ENCODE measurements around the gene CPNE2.
A peak's percentile ranks its signal among the peaks of the same experiment; 100 is the strongest.
"Not testable (repeated sequence)": the region's sequence is repeated elsewhere in the genome, so short reads cannot be mapped to it uniquely, and the experiment has no call there.

CPNE2 gene

DNA sequence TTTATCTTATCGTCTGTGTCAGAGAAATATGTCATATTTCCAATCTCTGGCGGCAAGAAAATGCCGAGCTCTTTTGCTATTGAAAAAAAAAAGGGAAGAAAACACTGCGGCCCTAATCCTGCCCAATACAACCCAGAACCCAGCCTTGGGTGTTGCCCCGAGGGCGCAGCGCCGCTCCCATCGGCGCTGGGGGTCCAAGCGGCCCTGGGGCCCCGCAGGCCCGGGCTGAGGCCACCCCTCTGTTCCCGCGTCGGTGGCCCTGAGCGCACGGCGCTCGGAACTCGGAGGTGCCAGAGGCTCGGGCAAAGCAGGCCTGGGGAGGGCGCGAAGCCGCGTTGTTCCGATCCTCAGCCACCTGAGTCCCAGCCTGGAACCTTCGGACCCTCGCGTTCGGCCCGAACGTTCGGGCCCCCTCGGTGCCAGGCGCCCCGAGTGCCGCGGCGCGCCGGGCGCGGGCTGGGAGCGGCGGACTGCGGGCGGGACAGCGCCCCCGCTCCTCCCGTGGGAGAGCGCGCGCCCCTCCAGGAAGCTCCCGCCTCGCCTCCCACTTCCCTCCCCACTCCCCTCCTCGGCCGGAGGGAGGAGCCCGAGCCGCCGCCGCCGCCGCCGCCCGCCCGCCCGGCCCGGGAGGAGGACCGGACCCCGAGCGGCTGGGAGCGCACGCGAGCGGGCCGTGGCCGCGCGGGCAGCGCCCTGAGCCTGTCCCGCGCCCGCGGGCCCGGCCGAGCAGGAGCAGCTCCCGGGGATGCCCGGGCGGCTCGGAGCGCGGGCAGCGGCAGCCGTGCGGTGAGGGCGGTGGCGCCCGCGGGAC is at the start of gene CPNE2:
Gene CPNE2 (plus strand): TSS at position 609 of the 811 bp plus-strand sequence. CDS start 18,160 bp downstream, outside the sequence.
- peak; percentile 80 for DNase-seq

DNA sequence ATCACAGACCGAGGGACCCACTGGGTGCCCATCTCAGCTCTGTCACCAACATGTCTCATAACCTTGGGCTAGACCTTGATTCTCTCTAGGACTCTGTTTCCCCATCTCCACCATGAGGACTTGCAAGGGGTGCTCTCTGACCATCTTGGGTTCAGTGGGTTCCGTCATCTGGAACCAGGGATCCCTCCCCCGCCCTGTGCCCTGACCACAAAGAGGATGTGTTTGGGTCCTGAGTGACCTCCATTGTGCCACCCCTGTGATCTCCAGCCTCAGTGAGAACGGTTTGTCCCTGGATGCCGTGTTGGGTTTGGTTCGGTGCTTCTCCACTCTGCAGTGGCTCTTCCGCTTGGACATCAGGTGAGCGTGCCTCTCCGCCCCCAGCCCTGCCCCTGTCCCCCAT is 49.1 kb upstream of the CPNE2 start:
- no peak for DNase-seq

DNA sequence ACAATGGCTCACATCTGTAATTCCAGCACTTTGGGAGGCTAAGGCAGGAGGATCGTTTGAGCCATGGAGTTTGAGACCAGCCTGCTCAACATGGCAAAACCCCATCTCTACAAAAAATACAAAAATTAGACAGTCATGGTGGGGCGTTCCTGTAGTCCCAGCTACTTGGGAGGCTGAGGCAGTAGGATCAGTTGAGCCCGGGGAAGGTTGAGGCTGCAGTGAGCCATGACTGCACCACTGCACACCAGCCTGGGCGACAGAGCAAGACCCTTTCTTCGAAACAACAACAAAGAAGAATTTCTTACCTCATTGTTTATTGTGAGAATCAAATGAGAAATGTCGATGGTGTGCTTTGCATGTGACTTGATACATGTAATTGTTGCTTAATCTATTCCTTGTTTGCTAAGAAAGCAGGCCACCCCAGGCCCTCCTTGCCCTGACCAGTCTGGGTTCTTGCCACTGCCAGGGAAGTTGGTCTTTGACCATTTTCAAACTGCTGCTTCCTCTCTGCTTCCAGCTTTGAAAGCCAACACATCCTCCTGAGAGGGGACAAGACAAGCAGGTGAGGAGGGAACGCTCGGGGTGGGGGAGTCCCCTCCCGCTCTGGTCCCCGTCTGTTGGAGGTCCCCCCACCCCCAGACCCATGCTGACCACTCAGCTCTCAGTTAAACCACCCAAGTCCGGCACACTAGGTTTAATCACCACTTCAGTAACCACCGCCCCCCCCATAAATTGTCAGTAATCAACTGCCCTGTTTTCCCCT is 47.3 kb upstream of the CPNE2 start:
- no peak for DNase-seq

DNA sequence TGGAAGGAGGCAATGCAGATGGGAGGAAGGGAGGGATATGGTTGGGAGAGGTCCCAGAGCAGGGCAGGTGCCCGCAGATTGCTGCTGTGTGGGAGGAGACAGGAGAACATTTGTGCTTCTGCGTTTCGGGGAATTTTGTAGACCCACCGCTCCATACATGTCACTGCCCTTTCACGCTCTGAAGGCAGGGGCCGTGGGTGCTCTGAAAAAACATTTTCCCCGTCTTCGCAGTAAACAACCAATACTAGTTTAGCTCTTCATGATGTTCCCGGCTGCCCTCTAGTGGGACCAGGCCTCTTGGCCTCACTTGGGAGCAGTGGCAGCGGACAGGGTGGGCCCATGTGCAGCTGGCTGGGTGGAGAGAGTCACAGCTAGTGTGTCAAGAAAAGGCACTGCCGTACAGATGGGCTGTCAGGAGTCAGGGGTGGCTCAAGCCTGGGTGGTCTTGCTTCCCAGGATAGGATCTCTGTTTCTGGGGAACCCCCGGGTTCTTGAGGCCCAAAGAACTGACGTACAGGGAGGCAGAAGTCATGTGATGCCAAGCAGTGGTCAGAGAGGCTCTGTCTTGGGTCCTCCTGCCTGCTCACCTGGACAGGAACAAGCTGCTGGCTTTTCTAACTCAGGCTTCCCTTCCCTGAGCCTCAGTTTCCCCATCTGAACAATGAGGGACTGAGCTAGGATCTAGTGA is 46.5 kb upstream of the CPNE2 start:
- DNase-seq = peak; percentile 13

DNA sequence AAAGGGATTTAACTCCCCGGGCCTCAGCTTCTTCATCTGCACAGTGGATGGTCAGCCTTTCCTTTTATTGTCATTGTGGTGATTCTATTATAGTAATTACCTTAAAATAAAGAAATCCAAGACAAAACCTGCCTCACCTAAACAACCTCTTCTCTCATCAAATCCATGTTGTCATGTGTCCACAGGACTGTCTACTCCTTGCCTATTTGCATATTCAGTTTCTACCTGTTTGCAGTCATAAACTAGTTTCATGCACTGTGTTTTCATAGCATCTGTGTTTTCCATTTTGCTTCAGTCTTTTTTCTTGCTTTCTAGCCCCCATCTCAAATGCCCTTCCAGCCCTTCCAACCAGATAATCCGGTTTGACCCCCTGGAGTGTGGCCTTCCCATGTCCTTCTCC is 44.3 kb upstream of the CPNE2 start:
- no peak for DNase-seq

DNA sequence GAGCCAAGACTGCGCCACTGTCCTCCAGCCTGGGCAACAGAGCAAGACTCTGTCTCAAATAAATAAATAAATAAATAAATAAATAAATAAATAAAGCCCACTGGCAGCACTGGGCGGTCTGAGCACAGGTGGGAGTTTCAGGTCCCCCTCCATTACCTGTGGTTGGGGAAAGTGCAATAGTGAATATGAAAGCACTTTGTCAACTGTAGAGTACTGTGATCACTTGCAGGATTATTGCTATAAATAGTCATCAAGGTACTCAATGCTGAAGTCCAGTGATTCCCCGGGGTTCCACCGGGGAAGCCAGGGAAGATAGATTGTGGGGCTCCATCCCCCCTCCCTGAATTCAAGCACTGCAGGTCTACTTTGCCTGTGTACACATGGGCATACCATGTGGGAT is 42.7 kb upstream of the CPNE2 start:
- DNase-seq = no peak

DNA sequence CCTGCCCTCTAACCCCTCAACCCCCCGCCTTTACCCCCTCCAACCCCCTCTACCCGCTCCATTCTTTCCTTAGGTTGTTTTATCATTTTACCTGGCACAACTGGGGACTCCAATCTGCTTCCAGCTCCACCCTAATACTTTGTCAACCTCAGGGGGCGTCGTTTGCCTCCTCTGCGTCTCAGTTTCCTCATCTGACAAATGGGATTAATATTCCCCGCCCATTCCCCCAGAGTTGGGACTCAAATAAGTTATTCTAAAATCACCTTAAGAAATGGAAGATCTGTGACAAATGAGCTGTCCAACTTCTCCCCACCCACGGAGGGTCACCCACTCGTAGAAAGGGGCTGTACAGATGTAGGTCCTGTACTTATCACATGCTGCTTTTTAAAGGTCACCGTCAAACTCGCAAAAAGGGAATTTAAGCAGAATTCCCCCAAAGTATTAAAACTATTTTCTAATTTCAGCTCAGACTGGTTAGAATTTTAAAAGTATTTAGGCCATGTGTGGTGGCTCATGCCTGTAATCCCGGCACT is 40.6 kb upstream of the CPNE2 start:
- no peak for DNase-seq

DNA sequence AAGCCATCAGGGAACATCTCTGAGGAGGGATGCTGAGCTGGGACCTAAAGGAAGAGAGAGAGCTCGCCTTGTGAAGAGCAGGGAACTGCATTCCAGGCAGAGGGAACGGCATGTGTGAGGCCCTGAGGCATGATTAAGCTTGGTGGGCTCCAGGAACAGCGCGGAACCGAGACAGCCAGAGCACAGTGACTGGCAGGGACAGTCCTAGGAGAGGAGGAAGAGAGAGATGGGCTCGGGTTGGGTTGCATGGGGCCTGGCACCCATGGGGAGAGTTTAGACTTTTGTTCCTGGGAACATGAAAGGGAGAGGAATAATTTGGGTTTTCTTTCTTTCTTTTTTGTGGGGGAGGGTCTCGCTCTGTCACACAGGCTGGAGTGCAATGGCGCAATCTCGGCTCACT is 39.2 kb upstream of the CPNE2 start:
- no peak for DNase-seq

DNA sequence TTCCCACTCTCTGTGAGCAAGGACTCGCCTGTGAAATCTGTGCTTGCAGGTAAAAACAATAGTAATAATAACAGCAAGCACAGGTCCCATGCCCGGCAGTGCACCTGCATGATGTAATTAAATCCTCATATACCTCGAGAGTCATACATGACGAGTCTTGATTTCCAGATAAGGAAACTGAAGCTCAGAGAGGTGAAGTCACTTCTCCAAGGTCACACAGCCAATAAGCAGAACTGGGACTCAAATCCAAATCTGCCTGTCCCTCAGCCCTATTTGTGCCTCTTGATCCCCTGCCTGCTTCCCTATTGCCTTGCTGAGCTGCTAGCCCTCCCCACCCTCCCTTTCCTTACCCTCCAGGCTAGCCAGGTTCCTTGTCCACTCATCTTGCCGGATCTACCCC is 38.0 kb upstream of the CPNE2 start:
- no peak for DNase-seq

DNA sequence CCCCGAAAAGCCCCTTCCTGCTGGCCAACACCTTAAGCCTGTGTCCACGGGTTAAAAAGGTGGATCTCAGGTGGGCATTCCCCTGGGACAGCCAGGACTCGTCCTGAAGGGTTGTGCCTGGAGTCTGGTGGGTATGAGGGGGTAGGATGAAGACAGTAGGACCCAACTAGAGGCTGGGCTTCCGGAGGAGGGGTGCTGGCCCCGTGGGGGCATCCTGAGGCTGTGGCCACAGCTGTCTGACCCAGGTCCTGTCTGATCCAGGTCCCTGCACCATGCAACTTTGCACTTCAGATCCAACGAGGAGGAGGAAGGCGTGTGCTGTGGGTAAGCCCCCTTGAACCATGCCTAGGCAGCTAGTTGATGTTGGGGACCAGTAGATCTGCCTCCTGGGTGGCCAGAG is 37.6 kb upstream of the CPNE2 start:
- no peak for DNase-seq

DNA sequence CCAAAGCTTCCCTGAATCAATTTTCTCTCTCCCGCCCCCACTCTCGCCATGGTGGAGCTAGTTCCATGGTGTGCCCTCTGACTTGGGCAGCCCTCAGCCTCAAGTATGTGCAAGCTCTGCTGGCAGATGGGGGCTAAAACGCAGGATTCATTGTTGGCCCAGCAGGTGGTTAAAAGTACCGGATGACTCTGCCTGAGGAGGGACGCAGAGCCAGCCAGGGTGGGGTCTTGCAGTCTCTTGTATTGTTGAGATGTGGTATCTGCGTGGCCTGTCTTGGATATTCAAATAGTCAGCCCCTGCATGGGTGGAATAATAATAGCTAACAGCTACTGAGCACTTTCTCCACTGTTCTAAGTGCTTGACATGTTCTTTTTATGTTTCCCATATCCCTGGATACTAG is 36.7 kb upstream of the CPNE2 start:
- no peak for DNase-seq

DNA sequence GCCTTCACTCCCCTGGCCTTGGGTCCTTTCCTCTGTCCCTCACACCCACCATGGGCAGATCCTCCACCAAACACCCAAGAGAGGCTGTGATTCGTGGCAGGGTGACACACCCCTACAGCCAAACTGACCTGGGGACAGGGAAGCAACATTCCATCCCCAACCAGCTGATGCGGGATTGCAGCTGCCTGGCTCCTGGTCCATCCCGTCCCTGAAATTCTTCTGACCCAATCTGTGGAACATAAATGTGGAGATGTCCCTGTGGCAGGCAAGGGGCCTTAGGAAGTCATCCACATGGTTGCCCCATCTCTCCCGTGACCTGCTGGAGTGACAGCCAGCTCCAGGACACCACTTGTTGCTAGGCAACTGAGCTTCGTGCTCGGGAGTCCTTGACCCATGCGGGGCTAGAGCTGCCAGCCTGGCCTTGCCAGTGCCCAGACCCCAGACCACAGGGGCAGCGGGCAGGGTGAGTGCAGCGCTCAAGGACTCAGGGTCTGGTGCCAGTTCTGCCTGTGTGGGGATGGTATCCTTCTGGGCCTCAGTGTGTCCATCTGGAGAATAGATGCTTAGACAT is 34.0 kb upstream of the CPNE2 start:
- DNase-seq = no peak

DNA sequence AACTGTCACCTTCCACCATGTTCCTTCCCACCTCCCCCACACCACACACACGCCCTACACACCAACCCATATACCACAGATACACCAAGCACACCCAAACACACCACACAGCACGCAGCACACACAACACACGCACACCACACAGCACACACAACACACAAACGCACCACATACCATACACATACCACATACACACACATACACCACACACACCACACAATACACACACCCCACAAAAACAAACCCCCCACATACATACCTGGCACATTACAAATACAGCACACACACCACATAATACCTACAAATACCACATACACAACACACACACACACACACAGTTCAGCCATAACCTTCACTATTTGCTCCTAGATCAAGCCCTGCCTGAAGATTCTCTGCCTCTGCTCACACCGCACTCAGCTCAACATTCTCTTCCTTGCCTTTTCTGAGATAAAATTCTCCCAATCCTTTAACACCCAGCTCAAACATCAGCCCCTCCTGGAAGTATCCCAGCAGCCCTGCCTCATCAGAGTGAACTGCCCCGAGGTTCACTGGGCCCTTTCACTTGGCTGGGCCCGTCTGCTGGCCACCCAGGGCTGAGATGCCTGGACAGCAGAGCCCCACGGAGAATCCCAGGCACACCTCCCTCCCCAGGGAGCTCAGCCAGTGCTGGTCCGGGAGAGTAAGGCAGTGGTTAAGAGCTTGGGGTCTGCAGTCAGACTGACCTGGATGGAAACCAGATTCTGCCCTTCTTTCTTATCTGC is 31.9 kb upstream of the CPNE2 start:
- no peak for DNase-seq

DNA sequence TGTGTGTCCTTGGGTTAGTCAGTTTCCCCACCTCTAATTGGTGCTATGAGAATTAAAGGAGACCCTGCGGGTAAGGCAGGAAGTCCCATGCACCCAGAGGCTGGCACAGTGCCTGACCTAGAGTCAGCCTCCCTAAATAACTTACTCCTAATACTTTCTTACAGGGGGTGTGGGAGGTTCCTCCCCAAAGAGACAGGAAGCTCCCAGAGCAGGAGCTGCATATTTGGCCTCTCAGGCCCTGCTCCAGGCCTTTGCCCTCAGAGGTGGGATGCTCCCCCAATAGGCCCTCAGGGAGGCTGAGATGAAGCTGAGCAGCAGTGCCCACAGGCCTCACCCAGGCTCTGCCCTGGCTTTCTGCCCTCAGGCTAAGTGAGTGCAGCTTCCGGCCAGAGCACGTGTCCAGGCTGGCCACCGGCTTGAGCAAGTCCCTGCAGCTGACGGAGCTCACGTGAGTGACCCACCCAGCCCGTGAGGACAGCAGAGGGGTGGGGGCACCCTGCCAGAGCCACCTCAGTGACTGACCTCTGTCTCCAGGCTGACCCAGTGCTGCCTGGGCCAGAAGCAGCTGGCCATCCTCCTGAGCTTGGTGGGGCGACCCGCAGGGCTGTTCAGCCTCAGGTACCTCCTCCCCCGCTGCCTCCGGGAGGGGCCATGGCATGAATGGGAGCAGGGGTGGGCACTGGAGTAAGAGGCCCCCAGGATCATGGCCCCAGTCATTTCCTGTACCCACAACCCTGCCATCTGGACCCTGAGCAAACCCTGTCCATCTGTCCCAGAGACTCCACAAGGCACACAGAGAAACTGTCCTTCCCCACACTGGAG is 31.1 kb upstream of the CPNE2 start:
- no peak for DNase-seq

DNA sequence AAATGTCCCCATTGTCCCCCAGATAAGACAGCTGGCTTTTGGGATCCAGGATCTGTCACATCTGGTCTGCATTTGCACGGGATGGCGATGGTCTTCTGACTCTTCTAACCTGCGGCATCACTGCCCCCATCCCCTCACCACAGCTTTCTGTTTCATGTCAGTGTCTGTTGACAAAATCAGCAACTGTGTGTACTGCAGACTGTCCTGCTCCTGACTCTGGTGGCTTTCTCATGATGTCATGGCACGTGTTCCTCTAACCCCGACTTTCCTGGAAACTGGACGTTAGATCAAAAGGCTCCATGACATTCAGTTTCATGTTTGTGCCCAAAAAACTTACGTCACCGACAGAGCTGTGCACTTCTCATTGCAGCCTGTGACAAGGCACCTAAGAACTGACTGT is 30.1 kb upstream of the CPNE2 start:
- DNase-seq = no peak

DNA sequence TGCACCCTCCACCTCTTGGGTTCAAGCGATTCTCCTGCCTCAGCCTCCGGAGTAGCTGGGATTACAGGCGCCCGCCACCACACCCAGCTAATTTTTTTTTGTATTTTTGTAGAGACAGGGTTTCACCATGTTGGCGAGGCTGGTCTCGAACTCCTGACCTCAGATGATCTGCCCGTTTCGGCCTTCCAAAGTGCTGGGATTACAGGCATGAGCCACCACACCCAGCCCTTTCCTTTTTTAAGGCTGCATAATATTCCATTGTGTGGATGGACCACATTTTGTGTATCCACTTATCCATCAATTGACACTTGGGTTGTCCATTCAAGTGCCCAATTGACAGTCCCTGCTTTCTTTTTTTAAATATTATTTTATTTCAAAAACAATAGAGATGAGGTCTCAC is 29.2 kb upstream of the CPNE2 start:
- DNase-seq = not testable (repeated sequence)

DNA sequence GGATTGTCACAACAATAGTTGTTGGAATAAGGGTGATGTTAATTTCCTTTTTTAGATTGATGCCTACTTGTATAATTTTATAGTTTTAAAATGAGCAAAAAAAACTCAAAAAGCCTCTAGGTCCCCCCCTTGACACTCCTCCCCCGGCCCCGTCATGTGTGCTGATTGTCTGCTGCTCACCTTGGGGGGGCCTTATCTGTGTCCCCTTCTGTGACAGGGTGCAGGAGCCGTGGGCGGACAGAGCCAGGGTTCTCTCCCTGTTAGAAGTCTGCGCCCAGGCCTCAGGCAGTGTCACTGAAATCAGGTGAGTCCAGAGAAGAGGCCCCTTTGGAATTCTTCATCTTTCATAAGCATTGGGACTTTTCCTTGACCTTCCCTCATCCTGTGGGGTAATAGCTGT is 27.4 kb upstream of the CPNE2 start:
- DNase-seq = no peak

DNA sequence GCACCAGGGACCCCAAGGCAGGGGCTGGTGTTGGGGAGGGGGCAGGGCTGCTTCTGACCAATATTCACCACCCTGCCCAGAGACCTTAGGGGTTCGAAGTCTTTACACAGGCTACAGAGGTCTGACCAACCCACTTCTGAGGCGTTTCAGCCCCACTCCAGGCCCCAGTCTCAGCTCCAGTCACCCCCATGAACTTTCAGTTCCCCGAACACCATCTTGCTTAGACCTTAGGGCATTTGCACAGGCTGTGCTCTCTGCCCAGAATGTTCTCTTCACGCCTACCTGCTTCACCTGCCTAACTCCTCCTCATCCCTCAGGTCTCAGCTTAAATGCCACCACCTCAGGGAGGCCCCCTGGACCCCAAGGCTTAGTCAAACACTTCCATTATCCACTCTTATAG is 25.8 kb upstream of the CPNE2 start:
- no peak for DNase-seq

DNA sequence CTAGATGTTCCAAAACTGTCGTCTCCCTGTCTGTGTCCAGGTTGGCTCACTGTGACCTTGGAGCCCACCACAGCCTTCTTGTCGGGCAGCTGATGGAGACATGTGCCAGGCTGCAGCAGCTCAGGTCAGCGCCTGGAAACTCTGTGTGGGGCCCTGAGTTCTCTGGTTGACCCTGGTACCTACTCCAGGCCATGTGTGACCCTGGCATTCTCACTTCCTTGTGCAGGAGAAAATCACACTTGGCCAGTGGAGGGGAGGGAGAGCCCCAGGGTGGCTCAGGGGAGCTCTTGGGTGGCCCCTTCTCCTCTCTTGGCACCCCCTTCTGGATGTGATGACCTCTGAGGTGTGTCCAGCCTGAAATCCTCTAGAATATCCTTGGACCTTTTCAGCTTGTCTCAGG is 25.0 kb upstream of the CPNE2 start:
- no peak for DNase-seq

DNA sequence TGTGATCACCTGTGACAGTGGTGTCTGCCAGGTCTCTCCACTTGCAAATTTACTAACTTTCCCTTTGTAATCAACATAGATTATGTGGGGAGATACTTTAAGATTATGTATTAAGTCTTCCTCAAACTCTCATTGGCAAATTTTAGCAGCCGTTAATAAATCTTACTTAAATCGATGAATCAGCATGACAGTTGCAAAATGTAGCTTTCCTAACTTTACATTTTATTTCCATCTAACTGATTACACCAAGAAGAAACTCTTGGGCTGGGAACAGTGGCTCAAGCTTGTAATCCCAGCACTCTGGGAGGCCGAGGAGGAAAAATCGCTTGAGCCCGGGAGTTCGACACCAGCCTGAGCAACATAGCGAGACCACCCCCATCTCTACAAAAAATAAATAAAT is 23.3 kb upstream of the CPNE2 start:
- no peak for DNase-seq

DNA sequence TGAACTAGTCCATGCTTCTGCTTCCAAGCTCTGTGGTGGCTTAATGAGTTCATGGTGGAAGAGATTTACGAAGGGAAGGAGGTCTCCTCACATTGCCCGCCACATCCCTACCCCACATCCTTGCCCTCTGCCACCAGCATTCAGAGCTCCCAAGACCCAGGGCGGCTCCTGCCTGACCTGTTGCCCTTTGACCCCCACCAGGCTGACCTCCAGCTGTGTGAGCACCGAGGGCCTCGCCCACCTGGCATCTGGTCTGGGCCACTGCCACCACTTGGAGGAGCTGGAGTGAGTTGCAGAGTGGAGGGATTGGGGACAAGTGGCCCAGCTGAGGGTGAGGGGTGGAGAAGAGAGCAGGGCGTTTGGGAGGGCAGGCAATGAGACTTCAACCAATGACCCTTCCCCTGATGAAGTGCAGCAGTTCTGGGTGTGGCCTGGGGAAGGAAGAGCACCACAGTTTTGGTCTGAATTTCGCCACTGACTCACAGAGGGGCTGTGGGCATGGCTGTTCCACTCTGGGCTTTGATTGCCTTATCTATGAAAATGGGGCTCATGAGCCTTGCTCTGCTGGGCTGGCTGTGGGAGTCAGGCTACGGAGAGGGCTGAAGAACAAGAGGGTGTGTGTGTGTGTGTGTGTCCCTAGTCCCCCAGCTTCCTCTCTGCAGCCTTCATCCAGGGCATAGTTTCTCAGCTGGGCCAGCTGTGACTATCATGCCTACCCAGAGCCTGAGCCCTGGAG is 22.6 kb upstream of the CPNE2 start:
- no peak for DNase-seq
